Measurements from ENCODE around the gene BSDC1. TPM values are rescaled to one million over a fixed set of nuclear protein-coding genes. Genes with fewer than 3 reads are reported as not detected.

The BSDC1 gene
- total RNA-seq, 1 donor from 2014 or later, result 71.9 TPM

DNA sequence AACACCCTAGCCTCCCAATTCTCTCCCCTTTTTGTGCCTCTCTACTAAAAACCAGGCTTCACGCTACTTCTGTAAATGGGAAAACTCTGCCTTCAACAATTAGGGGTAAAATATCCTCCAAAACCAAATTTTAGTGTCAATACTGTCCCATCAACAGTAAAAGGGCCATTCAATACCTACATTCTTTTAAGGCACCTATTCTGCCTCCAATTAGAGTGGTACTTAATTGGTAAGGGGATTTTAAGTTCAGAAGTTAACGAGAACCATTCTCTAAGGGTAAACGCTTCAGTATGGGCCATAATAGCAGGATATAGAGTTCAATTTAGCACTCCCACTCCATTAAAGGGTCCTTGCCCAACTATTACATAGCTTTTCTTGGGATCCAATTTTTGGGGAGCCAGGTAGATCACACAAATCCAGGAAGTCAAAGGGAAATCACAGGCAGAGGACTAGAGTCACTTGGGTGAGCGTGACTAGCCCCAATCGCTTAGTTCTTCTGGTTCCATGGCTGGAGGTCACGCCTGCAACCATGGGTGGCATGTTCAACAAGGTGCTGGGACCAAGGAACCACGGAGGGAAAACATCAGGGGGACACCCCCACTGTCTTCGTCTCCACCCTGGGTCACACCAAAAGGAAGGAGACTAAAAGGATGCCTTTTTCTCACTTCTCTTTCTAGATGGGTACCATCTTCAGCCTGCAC lies 20.1 kb upstream of the BSDC1 start:
- H3K36me3 ChIP-seq (ENCODE audit: insufficient read depth, low read length), result no peaks in the 10 kb centered on the region
- no peaks in the 10 kb centered on the region for H3K79me2 ChIP-seq (ENCODE audit: insufficient read depth, low read length)
- H3K9me3 ChIP-seq (ENCODE audit: insufficient read depth, low read depth, low read length), result peaks cover 9% of the 10 kb centered on the region
- FAIRE-seq (no peak), DNase-seq (ENCODE audit: low read depth) (no peak)
- H3K4me1 Mint-ChIP-seq (ENCODE audit: low read depth, unreplicated experiment), result no peaks in the 10 kb centered on the region
- TF ChIP-seq EZH2 (IDR thresholded peaks at IDR 0.05; ENCODE audit: insufficient read depth, low read length), result no peak
- TF ChIP-seq, protein P1, sequence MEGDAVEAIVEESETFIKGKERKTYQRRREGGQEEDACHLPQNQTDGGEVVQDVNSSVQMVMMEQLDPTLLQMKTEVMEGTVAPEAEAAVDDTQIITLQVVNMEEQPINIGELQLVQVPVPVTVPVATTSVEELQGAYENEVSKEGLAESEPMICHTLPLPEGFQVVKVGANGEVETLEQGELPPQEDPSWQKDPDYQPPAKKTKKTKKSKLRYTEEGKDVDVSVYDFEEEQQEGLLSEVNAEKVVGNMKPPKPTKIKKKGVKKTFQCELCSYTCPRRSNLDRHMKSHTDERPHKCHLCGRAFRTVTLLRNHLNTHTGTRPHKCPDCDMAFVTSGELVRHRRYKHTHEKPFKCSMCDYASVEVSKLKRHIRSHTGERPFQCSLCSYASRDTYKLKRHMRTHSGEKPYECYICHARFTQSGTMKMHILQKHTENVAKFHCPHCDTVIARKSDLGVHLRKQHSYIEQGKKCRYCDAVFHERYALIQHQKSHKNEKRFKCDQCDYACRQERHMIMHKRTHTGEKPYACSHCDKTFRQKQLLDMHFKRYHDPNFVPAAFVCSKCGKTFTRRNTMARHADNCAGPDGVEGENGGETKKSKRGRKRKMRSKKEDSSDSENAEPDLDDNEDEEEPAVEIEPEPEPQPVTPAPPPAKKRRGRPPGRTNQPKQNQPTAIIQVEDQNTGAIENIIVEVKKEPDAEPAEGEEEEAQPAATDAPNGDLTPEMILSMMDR (IDR thresholded peaks at IDR 0.05; ENCODE audit: insufficient read depth, low read depth, low read length), result no peak
- H4K20me1 ChIP-seq (ENCODE audit: insufficient read depth, low read length), result no peaks in the 10 kb centered on the region
- no peak overlapping the region for H3K9ac ChIP-seq (ENCODE audit: low read length)
- H3K27me3 Mint-ChIP-seq (ENCODE audit: low read depth, unreplicated experiment), result peaks cover 8% of the 10 kb centered on the region
- peaks cover 6% of the 10 kb centered on the region for H3K36me3 Mint-ChIP-seq (ENCODE audit: low read depth, unreplicated experiment)
- H3K9me3 Mint-ChIP-seq (ENCODE audit: unreplicated experiment), result peaks cover 26% of the 10 kb centered on the region
- H3K4me2 ChIP-seq (ENCODE audit: low read length), result no peak overlapping the region
- no peak overlapping the region for H3K27ac Mint-ChIP-seq (ENCODE audit: unreplicated experiment)
- H2AFZ ChIP-seq (ENCODE audit: low read depth, low read length), result no peak overlapping the region
- H3K27me3 ChIP-seq (ENCODE audit: insufficient read depth, low read length), result peaks cover 5% of the 10 kb centered on the region
- H3K4me3 ChIP-seq (ENCODE audit: insufficient read depth, low read depth, low read length), result no peak overlapping the region
- no peak overlapping the region for H3K27ac ChIP-seq (ENCODE audit: low read depth, low read length)
- no peaks in the 10 kb centered on the region for H3K4me1 ChIP-seq (ENCODE audit: insufficient read depth, low read length)
- no peak overlapping the region for H3K4me3 Mint-ChIP-seq (ENCODE audit: unreplicated experiment)

GRCh38 chr1:32413507-32414185 lies 19.4 kb upstream of the BSDC1 start:
- H3K79me2 ChIP-seq (ENCODE audit: insufficient read depth, low read length), result no peaks in the 10 kb centered on the region
- H4K20me1 ChIP-seq (ENCODE audit: insufficient read depth, low read length), result no peaks in the 10 kb centered on the region
- H3K4me1 ChIP-seq (ENCODE audit: insufficient read depth, low read length), result no peaks in the 10 kb centered on the region
- H3K4me2 ChIP-seq (ENCODE audit: low read length), result no peak overlapping the region
- Mint-ChIP-seq H3K4me3 (ENCODE audit: unreplicated experiment) (no peak overlapping the region), H3K36me3 (ENCODE audit: low read depth, unreplicated experiment) (peaks cover 6% of the 10 kb centered on the region), H3K9me3 (ENCODE audit: unreplicated experiment) (peaks cover 26% of the 10 kb centered on the region), H3K27ac (ENCODE audit: unreplicated experiment) (no peak overlapping the region), H3K4me1 (ENCODE audit: low read depth, unreplicated experiment) (no peaks in the 10 kb centered on the region), H3K27me3 (ENCODE audit: low read depth, unreplicated experiment) (peaks cover 8% of the 10 kb centered on the region)
- H2AFZ ChIP-seq (ENCODE audit: low read depth, low read length), result no peak overlapping the region
- DNase-seq (ENCODE audit: low read depth) (no peak), FAIRE-seq (no peak)
- no peaks in the 10 kb centered on the region for H3K36me3 ChIP-seq (ENCODE audit: insufficient read depth, low read length)
- H3K27me3 ChIP-seq (ENCODE audit: insufficient read depth, low read length), result peaks cover 5% of the 10 kb centered on the region
- no peak overlapping the region for H3K9ac ChIP-seq (ENCODE audit: low read length)
- H3K9me3 ChIP-seq (ENCODE audit: insufficient read depth, low read depth, low read length), result peaks cover 9% of the 10 kb centered on the region
- H3K27ac ChIP-seq (ENCODE audit: low read depth, low read length), result no peak overlapping the region
- TF ChIP-seq, protein P1 (IDR thresholded peaks at IDR 0.05; ENCODE audit: insufficient read depth, low read depth, low read length), result peak; percentile 57
- no peak for TF ChIP-seq EZH2 (IDR thresholded peaks at IDR 0.05; ENCODE audit: insufficient read depth, low read length)
- no peak overlapping the region for H3K4me3 ChIP-seq (ENCODE audit: insufficient read depth, low read depth, low read length)

- peaks cover 8% of the 10 kb centered on the region for H3K27me3 Mint-ChIP-seq (ENCODE audit: low read depth, unreplicated experiment)
- Histone ChIP-seq H2AFZ (ENCODE audit: low read depth, low read length) (no peak overlapping the region), H3K9ac (ENCODE audit: low read length) (no peak overlapping the region), H3K4me3 (ENCODE audit: insufficient read depth, low read depth, low read length) (no peak overlapping the region), H3K4me1 (ENCODE audit: insufficient read depth, low read length) (no peaks in the 10 kb centered on the region), H4K20me1 (ENCODE audit: insufficient read depth, low read length) (no peaks in the 10 kb centered on the region), H3K4me2 (ENCODE audit: low read length) (no peak overlapping the region), H3K79me2 (ENCODE audit: insufficient read depth, low read length) (no peaks in the 10 kb centered on the region), H3K9me3 (ENCODE audit: insufficient read depth, low read depth, low read length) (peaks cover 9% of the 10 kb centered on the region), H3K27me3 (ENCODE audit: insufficient read depth, low read length) (peaks cover 5% of the 10 kb centered on the region), H3K36me3 (ENCODE audit: insufficient read depth, low read length) (no peaks in the 10 kb centered on the region), H3K27ac (ENCODE audit: low read depth, low read length) (no peak overlapping the region)
- no peak for FAIRE-seq
- no peak overlapping the region for H3K4me3 Mint-ChIP-seq (ENCODE audit: unreplicated experiment)
- TF ChIP-seq EZH2 (IDR thresholded peaks at IDR 0.05; ENCODE audit: insufficient read depth, low read length), result no peak
- TF ChIP-seq, protein P1 (IDR thresholded peaks at IDR 0.05; ENCODE audit: insufficient read depth, low read depth, low read length), result no peak
- DNase-seq (ENCODE audit: low read depth), result no peak
- H3K4me1 Mint-ChIP-seq (ENCODE audit: low read depth, unreplicated experiment), result no peaks in the 10 kb centered on the region
- peaks cover 6% of the 10 kb centered on the region for H3K36me3 Mint-ChIP-seq (ENCODE audit: low read depth, unreplicated experiment)
- no peak overlapping the region for H3K27ac Mint-ChIP-seq (ENCODE audit: unreplicated experiment)
- H3K9me3 Mint-ChIP-seq (ENCODE audit: unreplicated experiment), result peaks cover 17% of the 10 kb centered on the region
Measured at GRCh38 chr1:32411261-32411660, 17.0 kb upstream of the BSDC1 start.
